Small intestine (tissue), 4 donors: Measurements from ENCODE around the gene CELA1. TPM values are rescaled to one million over a fixed set of nuclear protein-coding genes. Genes with fewer than 3 reads are reported as not detected.

Experiments used
- polyA plus RNA-seq, 4 donors: library from polyadenylated mRNA; stranded (reverse) in 3 of 4; unstranded in 1 of 4; fragments of 200-250 nt in 3 of 4; fragments of 120-200 nt in 1 of 4; gene quantifications; one replicate each; pipeline versions ENCODE4 v1.2.1 to v1.2.3, GENCODE V29; 2013
- donor health status: healthy with polysubstance abuse.
- donor health status: Bipolar disorder and iron deficiency.
- donor health status: healthy.

Gene CELA1
- polyA plus RNA-seq, 4 donors, result 0.09 TPM; not detected in 3

Other genes with a start within 250 kb of the CELA1 start
- 10 to 100 TPM in 2 of 4 donors, 1 to 10 TPM in 2; 8.6 to 31.1 (median 13.6) TPM for gene TFCP2, start 173.5 kb downstream of the CELA1 start, polyA plus RNA-seq
- 1 to 10 TPM in 3 of 4 donors, under 1 TPM in 1; 0.22 to 6.1 (median 3.5) TPM for gene POU6F1, start 128.6 kb downstream of the CELA1 start, polyA plus RNA-seq
- gene DAZAP2, start 107.9 kb downstream of the CELA1 start, polyA plus RNA-seq, result 100 to 1,000 TPM; 325 to 498 (median 480) TPM
- gene SMAGP, start 76.3 kb downstream of the CELA1 start, polyA plus RNA-seq, result 10 to 100 TPM; 22.2 to 48.7 (median 31.2) TPM
- gene BIN2, start 22.5 kb downstream of the CELA1 start, polyA plus RNA-seq, result 1 to 10 TPM; 1.6 to 6.1 (median 4.0) TPM
- 10 to 100 TPM in 3 of 4 donors, 1 to 10 TPM in 1; 8.4 to 45.2 (median 22.5) TPM for gene GALNT6, start 44.7 kb upstream of the CELA1 start, polyA plus RNA-seq
- 1 to 10 TPM in 3 of 4 donors, under 1 TPM in 1; 0.43 to 2.5 (median 1.7) TPM for gene SLC4A8, start 78.2 kb upstream of the CELA1 start, polyA plus RNA-seq
- 1 to 10 TPM in 1 of 4 donors, under 1 TPM in 1, not detected in 2; 0.19 to 1.2 TPM for gene SCN8A, start 244.6 kb upstream of the CELA1 start, polyA plus RNA-seq